Hepatocyte (in vitro differentiated cells): ENCODE results near the gene TNNI3K.

Experiments used
- EZH2 ChIP-seq: fragments of 200-600 bp; sonication (generic); IDR thresholded peaks from 2 replicates; pipeline ENCODE4 v1.6.1; 2016; ENCODE audit warnings: antibody characterized with exemption, mild to moderate bottlenecking, borderline replicate concordance
- EZH2phosphoT487 ChIP-seq: fragments of 200-600 bp; sonication (generic); IDR thresholded peaks from one replicate; pipeline ENCODE4 v1.6.1; 2018; ENCODE audit warnings: antibody characterized with exemption, mild to moderate bottlenecking, low read depth, moderate library complexity; ENCODE audit not compliant: unreplicated experiment, severe bottlenecking
- TF ChIP-seq, protein P1 (sequence below): fragments of 200-600 bp; sonication (generic); IDR thresholded peaks from 2 replicates; pipeline ENCODE4 v1.5.1; 2016; ENCODE audit warnings: antibody characterized with exemption, mild to moderate bottlenecking; ENCODE audit not compliant: poor library complexity

DNA sequence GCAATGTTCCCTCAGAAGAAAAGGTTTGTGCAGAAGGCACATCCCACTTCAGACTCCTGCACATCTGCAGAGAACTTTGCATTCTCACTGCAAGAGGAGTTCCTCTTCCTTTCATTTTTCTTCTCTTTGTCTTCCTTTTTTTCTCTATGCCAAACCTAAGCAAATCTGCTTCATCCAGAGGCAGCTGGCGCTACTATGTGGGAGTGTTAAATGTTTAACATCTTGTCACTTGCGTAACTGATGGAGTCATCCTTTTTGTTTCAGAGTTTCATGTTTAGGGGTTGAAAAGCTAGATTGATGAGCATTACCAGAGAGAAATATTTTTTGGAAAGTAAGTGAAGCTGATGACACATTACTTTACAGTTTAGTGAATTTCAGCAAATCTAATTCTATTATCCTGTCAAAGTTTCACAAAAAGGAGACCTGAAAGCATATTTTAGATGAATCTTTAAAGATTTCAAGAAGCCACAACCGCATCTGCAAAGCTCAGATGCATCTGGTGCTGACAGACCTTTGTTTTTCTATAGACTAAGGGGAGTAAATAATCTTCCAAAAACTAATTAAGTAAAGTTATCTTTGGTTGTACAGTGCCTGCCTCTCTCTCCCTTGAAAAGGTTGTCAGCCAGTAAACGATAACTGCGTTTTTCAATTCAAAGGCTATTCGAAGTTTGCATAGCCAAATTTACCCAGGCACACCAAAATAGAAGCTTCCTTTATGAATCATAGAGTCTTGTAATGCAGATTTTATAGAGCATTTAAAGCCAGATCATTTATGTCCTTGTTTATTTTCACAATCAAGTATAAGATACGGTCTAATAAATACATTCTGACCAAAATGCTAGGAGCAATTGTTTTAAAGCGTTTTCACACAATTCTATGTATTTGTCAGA lies 278.5 kb downstream of the TNNI3K start:
- TF ChIP-seq, protein P1, sequence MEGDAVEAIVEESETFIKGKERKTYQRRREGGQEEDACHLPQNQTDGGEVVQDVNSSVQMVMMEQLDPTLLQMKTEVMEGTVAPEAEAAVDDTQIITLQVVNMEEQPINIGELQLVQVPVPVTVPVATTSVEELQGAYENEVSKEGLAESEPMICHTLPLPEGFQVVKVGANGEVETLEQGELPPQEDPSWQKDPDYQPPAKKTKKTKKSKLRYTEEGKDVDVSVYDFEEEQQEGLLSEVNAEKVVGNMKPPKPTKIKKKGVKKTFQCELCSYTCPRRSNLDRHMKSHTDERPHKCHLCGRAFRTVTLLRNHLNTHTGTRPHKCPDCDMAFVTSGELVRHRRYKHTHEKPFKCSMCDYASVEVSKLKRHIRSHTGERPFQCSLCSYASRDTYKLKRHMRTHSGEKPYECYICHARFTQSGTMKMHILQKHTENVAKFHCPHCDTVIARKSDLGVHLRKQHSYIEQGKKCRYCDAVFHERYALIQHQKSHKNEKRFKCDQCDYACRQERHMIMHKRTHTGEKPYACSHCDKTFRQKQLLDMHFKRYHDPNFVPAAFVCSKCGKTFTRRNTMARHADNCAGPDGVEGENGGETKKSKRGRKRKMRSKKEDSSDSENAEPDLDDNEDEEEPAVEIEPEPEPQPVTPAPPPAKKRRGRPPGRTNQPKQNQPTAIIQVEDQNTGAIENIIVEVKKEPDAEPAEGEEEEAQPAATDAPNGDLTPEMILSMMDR, result no peak
- TF ChIP-seq EZH2phosphoT487 (no peak), EZH2 (no peak)
